ENCODE measurements around the gene ZNF217. TPM values are rescaled to one million over a fixed set of nuclear protein-coding genes. Genes with fewer than 3 reads are reported as not detected.

ZNF217 gene
- total and polyA plus RNA-seq, 10 of the 15 experiments (the other 5 are each of a cell fraction or from before 2014, with no cell fraction given), result 8.5 to 76.6 (median 40.6) TPM

DNA sequence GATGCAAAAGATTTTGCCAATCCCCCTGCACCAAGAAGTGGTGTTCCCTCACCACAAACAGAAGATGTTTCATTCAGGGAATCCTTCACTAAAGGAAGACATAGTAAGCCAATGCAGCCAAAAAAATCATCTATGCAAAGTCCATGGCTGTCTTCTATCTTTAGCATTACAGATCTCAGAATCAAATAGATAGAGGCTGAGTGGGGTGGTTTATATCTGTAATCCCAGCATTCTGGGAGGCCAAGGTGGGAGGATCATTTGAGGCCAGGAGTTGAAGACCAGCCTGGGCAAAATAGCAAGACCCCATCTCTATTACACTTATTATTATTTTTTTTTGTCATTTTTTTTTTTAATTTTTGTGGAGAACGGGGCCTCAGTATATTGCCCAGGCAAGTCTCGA, 32.9 kb upstream of the ZNF217 start:
- FAIRE-seq (no peak), DNase-seq (ENCODE audit: low read depth, low spot score) (no peak), ATAC-seq (no peak)
- WGBS (ENCODE audit: insufficient coverage, insufficient replicate concordance, low lambda C conversion rate, missing lambda C conversion rate), result 100% methylated on average over 2 of the region's 2 CpGs
- no peak overlapping the region for H2AFZ ChIP-seq (ENCODE audit: control insufficient read depth, low read depth, low read length)
- H3K9me3 ChIP-seq (replicated peaks; ENCODE audit: control insufficient read depth, insufficient read depth, low read length), result no peaks in the 10 kb centered on the region
- no peak for TF ChIP-seq PBX3 (IDR thresholded peaks at IDR 0.05; ENCODE audit: insufficient replicate concordance, low read depth, low read length)
- TF ChIP-seq CBX5 (IDR thresholded peaks at IDR 0.05; ENCODE audit: low read depth), result no peak
- no peak for TF ChIP-seq SREBF2 (IDR thresholded peaks at IDR 0.05; ENCODE audit: low read length)
- TF ChIP-seq ATF7 (IDR thresholded peaks at IDR 0.05; ENCODE audit: low read depth), result no peak
- TF ChIP-seq GATAD2B (conservative IDR thresholded peaks at IDR 0.05; ENCODE audit: low read depth), result no peak
- TF ChIP-seq, protein P1, sequence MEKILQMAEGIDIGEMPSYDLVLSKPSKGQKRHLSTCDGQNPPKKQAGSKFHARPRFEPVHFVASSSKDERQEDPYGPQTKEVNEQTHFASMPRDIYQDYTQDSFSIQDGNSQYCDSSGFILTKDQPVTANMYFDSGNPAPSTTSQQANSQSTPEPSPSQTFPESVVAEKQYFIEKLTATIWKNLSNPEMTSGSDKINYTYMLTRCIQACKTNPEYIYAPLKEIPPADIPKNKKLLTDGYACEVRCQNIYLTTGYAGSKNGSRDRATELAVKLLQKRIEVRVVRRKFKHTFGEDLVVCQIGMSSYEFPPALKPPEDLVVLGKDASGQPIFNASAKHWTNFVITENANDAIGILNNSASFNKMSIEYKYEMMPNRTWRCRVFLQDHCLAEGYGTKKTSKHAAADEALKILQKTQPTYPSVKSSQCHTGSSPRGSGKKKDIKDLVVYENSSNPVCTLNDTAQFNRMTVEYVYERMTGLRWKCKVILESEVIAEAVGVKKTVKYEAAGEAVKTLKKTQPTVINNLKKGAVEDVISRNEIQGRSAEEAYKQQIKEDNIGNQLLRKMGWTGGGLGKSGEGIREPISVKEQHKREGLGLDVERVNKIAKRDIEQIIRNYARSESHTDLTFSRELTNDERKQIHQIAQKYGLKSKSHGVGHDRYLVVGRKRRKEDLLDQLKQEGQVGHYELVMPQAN (conservative IDR thresholded peaks at IDR 0.05), result no peak
- TF ChIP-seq CEBPB (IDR thresholded peaks at IDR 0.05; ENCODE audit: borderline replicate concordance in 1 of 2, low read depth in 2 of 2, low read length in 2 of 2), result no peak
- CTCF ChIA-PET, result interaction anchor here (1.4 kb wide), 1 partner anchor 16 kb away, joined by 6 read pairs; no protein-coding TSS in a partner anchor
- no peak overlapping the region for H3K4me2 ChIP-seq (ENCODE audit: control insufficient read depth, insufficient read depth)
- H3K4me3 ChIP-seq, result no peak overlapping the region
- intact Hi-C loops (cut with micrococcal nuclease; ENCODE audit: unreplicated experiment) (no loop called here), in situ Hi-C loops (cut with MboI) (no loop called here)
- H3K9ac ChIP-seq (ENCODE audit: control insufficient read depth, insufficient read depth, low read length), result no peak overlapping the region
- peaks cover 2% of the 10 kb centered on the region for H3K79me2 ChIP-seq (ENCODE audit: control insufficient read depth, insufficient read depth, low read length)
- no peaks in the 10 kb centered on the region for H3K27me3 ChIP-seq (replicated peaks in 1 of 2; ENCODE audit: control insufficient read depth in 2 of 2, insufficient read depth in 2 of 2, low read length in 1 of 2)
- no peak overlapping the region for H3K27ac ChIP-seq (ENCODE audit: control insufficient read depth, insufficient read depth)
- POLR2A ChIA-PET, result interaction anchor here (1.2 to 8.2 kb wide), 2 partner anchors 9 to 15 kb away, joined by 3 to 84 read pairs; no protein-coding TSS in a partner anchor
- RAD21 ChIA-PET (ENCODE audit: unreplicated experiment), result interaction anchor here (1.3 to 1.9 kb wide), 2 partner anchors 16 to 25 kb away, joined by 3 to 8 read pairs; no protein-coding TSS in a partner anchor
- H3K4me1 ChIP-seq (ENCODE audit: control insufficient read depth, insufficient read depth, low read length), result peaks cover 36% of the 10 kb centered on the region
- no peaks in the 10 kb centered on the region for H3K36me3 ChIP-seq (ENCODE audit: control insufficient read depth in 2 of 2, insufficient read depth in 2 of 2, low read length in 1 of 2)
- H4K20me1 ChIP-seq (ENCODE audit: control insufficient read depth, insufficient read depth), result no peaks in the 10 kb centered on the region
- SMC1A ChIA-PET (ENCODE audit: uncharacterized antibody, unreplicated experiment), result interaction anchor here (0.6 to 1.7 kb wide), 6 partner anchors 13 to 245 kb away, joined by 3 to 6 read pairs (median 3); no protein-coding TSS in a partner anchor
- no TSS peak for BruUV-seq (replicated peaks)

Measured in GM12878 (cell line).